Measurements from ENCODE around the gene NKPD1. TPM values are rescaled to one million over a fixed set of nuclear protein-coding genes. Genes with fewer than 3 reads are reported as not detected.
A peak's percentile ranks its signal among the peaks of the same experiment; 100 is the strongest.

The NKPD1 gene
- total RNA-seq, 1 experiment from 2014 or later = 2.4 TPM

GRCh38 chr19:45191375-45191774, 30.6 kb upstream of the NKPD1 start:
- Mint-ChIP-seq H3K36me3 (ENCODE audit: insufficient read depth, unreplicated experiment) (no peaks in the 10 kb centered on the region), H3K27ac (ENCODE audit: unreplicated experiment) (no peak overlapping the region), H3K27me3 (ENCODE audit: insufficient read depth, unreplicated experiment) (no peaks in the 10 kb centered on the region), H3K4me1 (ENCODE audit: low read depth, unreplicated experiment) (no peaks in the 10 kb centered on the region), H3K9me3 (ENCODE audit: unreplicated experiment) (no peaks in the 10 kb centered on the region), H3K4me3 (ENCODE audit: unreplicated experiment) (no peak overlapping the region)
- Histone ChIP-seq H3K9me3 (no peaks in the 10 kb centered on the region), H3K36me3 (ENCODE audit: control insufficient read depth, insufficient read depth, low read length) (no peaks in the 10 kb centered on the region), H3K4me3 (ENCODE audit: low read depth, low read length) (no peak overlapping the region), H3K27me3 (replicated peaks; ENCODE audit: control insufficient read depth, insufficient read depth, low read length) (no peaks in the 10 kb centered on the region), H3K4me1 (no peaks in the 10 kb centered on the region)
- intact Hi-C loops (cut with micrococcal nuclease; ENCODE audit: unreplicated experiment) = no loop called here
- ChIA-PET POLR2A (no interaction called here), CTCF (no interaction called here)
- no TSS peak for BruUV-seq (replicated peaks)
- no peak for DNase-seq
- no peak for TF ChIP-seq CTCF (IDR thresholded peaks at IDR 0.05; ENCODE audit: insufficient read depth in 1 of 2, low read depth in 1 of 2, low read length in 1 of 2, severe bottlenecking in 1 of 2, unreplicated experiment in 1 of 2)

- ChIA-PET POLR2A (no interaction called here), CTCF (no interaction called here)
- intact Hi-C loops (cut with micrococcal nuclease; ENCODE audit: unreplicated experiment) = no loop called here
- no peak for DNase-seq
- H3K4me3 ChIP-seq (ENCODE audit: low read depth, low read length) = no peak overlapping the region
- no peaks in the 10 kb centered on the region for H3K27me3 Mint-ChIP-seq (ENCODE audit: insufficient read depth, unreplicated experiment)
- H3K4me1 Mint-ChIP-seq (ENCODE audit: low read depth, unreplicated experiment) = peaks cover 6% of the 10 kb centered on the region
- no peaks in the 10 kb centered on the region for H3K4me1 ChIP-seq
- TF ChIP-seq CTCF (IDR thresholded peaks at IDR 0.05; ENCODE audit: insufficient read depth in 1 of 2, low read depth in 1 of 2, low read length in 1 of 2, severe bottlenecking in 1 of 2, unreplicated experiment in 1 of 2) = no peak
- no peak overlapping the region for H3K27ac Mint-ChIP-seq (ENCODE audit: unreplicated experiment)
- BruUV-seq (replicated peaks) = no TSS peak
- no peaks in the 10 kb centered on the region for H3K9me3 ChIP-seq
- H3K4me3 Mint-ChIP-seq (ENCODE audit: unreplicated experiment) = no peak overlapping the region
- H3K36me3 ChIP-seq (ENCODE audit: control insufficient read depth, insufficient read depth, low read length) = no peaks in the 10 kb centered on the region
- no peaks in the 10 kb centered on the region for H3K27me3 ChIP-seq (replicated peaks; ENCODE audit: control insufficient read depth, insufficient read depth, low read length)
- no peaks in the 10 kb centered on the region for H3K36me3 Mint-ChIP-seq (ENCODE audit: insufficient read depth, unreplicated experiment)
- no peaks in the 10 kb centered on the region for H3K9me3 Mint-ChIP-seq (ENCODE audit: unreplicated experiment)
Observed at GRCh38 chr19:45189971-45190370, 29.2 kb upstream of the NKPD1 start.

- H3K36me3 ChIP-seq (ENCODE audit: control insufficient read depth, insufficient read depth, low read length) = no peaks in the 10 kb centered on the region
- DNase-seq = peak in 1 of 2 experiments; percentile 43
- Mint-ChIP-seq H3K27ac (ENCODE audit: unreplicated experiment) (no peak overlapping the region), H3K9me3 (ENCODE audit: unreplicated experiment) (no peaks in the 10 kb centered on the region), H3K4me3 (ENCODE audit: unreplicated experiment) (no peak overlapping the region), H3K4me1 (ENCODE audit: low read depth, unreplicated experiment) (peaks cover 11% of the 10 kb centered on the region), H3K36me3 (ENCODE audit: insufficient read depth, unreplicated experiment) (no peaks in the 10 kb centered on the region), H3K27me3 (ENCODE audit: insufficient read depth, unreplicated experiment) (no peaks in the 10 kb centered on the region)
- intact Hi-C loops (cut with micrococcal nuclease; ENCODE audit: unreplicated experiment) = no loop called here
- POLR2A ChIA-PET = no interaction called here
- BruUV-seq (replicated peaks) = no TSS peak
- no peaks in the 10 kb centered on the region for H3K4me1 ChIP-seq
- no peak overlapping the region for H3K4me3 ChIP-seq (ENCODE audit: low read depth, low read length)
- H3K9me3 ChIP-seq = no peaks in the 10 kb centered on the region
- CTCF ChIA-PET = interaction anchor here (1.0 to 1.1 kb wide), 2 partner anchors 10 to 151 kb away, joined by 3 read pairs; partner anchors contain the start of gene TRAPPC6A
- TF ChIP-seq CTCF (IDR thresholded peaks at IDR 0.05; ENCODE audit: insufficient read depth in 1 of 2, low read depth in 1 of 2, low read length in 1 of 2, severe bottlenecking in 1 of 2, unreplicated experiment in 1 of 2) = peak; percentile 64 to 76
- no peaks in the 10 kb centered on the region for H3K27me3 ChIP-seq (replicated peaks; ENCODE audit: control insufficient read depth, insufficient read depth, low read length)
Observed at GRCh38 chr19:45187421-45188100, 26.8 kb upstream of the NKPD1 start.

Data from Caco-2 (cell line).